Tibial nerve (tissue), 4 donors: ENCODE measurements around the gene PLOD3. TPM values are rescaled to one million over a fixed set of nuclear protein-coding genes. Genes with fewer than 3 reads are reported as not detected.

Experiments used
- DNase-seq, 2 donors: peaks; one replicate each; pipeline ENCODE4 v3.0.0-alpha.2; 2019; ENCODE audit warnings: low spot score in 2 of 2
- H3K27ac ChIP-seq, 4 donors: fragments of 200-600 bp; sonication (generic) in 3 of 4; one replicate each; pipeline ENCODE4 v1.5.1; 2017 to 2019; ENCODE audit warnings: mild to moderate bottlenecking in 1 of 4
- H3K27me3 ChIP-seq, 2 donors: fragments of 200-600 bp; sonication (generic) in 1 of 2; one replicate each; pipeline versions ENCODE4 v1.5.1 to v1.6.0; 2017 to 2019
- H3K36me3 ChIP-seq, 3 donors: fragments of 200-600 bp; sonication (generic); one replicate each; pipeline ENCODE4 v1.5.1; 2018 to 2019
- H3K4me1 ChIP-seq, 4 donors: fragments of 200-600 bp; sonication (generic) in 3 of 4; one replicate each; pipeline ENCODE4 v1.5.1; 2017 to 2019
- H3K4me3 ChIP-seq, 4 donors: fragments of 200-600 bp; sonication (generic) in 3 of 4; one replicate each; pipeline ENCODE4 v1.5.1; 2017 to 2019; ENCODE audit warnings: mild to moderate bottlenecking in 1 of 4, moderate library complexity in 1 of 4
- H3K9me3 ChIP-seq, 4 donors: fragments of 200-600 bp; sonication (generic) in 3 of 4; one replicate each; pipeline ENCODE4 v1.5.1; 2017 to 2019
- EP300 ChIP-seq, 2 donors: sonication (generic); formaldehyde crosslinking; IDR thresholded peaks; one replicate each; pipeline ENCODE4 v1.6.1; 2017; ENCODE audit warnings: antibody characterized with exemption in 2 of 2, mild to moderate bottlenecking in 1 of 2
- POLR2A ChIP-seq, 2 donors: fragments of 450-650 bp; IDR thresholded peaks; one replicate each; pipeline ENCODE4 v1.6.1; 2017; ENCODE audit warnings: antibody characterized with exemption in 2 of 2, mild to moderate bottlenecking in 2 of 2, moderate library complexity in 2 of 2
- WGBS, 2 donors: methylation state at CpG; one replicate each; pipeline ENCODE4 v1.1.5; 2018; 5-methylcytosine and 5-hydroxymethylcytosine counted together
- total RNA-seq, 4 donors: library from RNA; depleted of rRNA; stranded (reverse); fragments of >200 nt; gene quantifications; one replicate each; pipeline ENCODE4 v1.1.0, GENCODE V29; 2016
- TF ChIP-seq, protein P1 (sequence below), 5 experiments: fragments of 200-600 bp in 3 of 5; fragments of 450-650 bp in 2 of 5; sonication (generic) in 3 of 5; IDR thresholded peaks; one replicate each; pipeline ENCODE4 v1.5.1; 2016 to 2019; ENCODE audit warnings: antibody characterized with exemption in 5 of 5, mild to moderate bottlenecking in 3 of 5, moderate library complexity in 2 of 5

Gene PLOD3
- total RNA-seq, 4 donors from 2014 or later, result 42.8 to 82.2 (median 57.8) TPM

- 69 to 84% methylated on average over 5 of the region's 5 CpGs for WGBS, 2 donors
- TF ChIP-seq, protein P1, sequence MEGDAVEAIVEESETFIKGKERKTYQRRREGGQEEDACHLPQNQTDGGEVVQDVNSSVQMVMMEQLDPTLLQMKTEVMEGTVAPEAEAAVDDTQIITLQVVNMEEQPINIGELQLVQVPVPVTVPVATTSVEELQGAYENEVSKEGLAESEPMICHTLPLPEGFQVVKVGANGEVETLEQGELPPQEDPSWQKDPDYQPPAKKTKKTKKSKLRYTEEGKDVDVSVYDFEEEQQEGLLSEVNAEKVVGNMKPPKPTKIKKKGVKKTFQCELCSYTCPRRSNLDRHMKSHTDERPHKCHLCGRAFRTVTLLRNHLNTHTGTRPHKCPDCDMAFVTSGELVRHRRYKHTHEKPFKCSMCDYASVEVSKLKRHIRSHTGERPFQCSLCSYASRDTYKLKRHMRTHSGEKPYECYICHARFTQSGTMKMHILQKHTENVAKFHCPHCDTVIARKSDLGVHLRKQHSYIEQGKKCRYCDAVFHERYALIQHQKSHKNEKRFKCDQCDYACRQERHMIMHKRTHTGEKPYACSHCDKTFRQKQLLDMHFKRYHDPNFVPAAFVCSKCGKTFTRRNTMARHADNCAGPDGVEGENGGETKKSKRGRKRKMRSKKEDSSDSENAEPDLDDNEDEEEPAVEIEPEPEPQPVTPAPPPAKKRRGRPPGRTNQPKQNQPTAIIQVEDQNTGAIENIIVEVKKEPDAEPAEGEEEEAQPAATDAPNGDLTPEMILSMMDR (IDR thresholded peaks at IDR 0.05), result no peak
- TF ChIP-seq POLR2A (IDR thresholded peaks at IDR 0.05), result no peak
- no peak for TF ChIP-seq EP300 (IDR thresholded peaks at IDR 0.05)
- no peaks in the 10 kb centered on the region for H3K9me3 ChIP-seq
- H3K4me3 ChIP-seq, result no peak overlapping the region
- DNase-seq, result no peak
- H3K27ac ChIP-seq, result peak overlapping the region in 1 of 4 donors; percentile 42
- H3K27me3 ChIP-seq, result no peaks in the 10 kb centered on the region
- H3K4me1 ChIP-seq, result peaks cover 0 to 49% (median 19%) of the 10 kb centered on the region in 4 donors
- H3K36me3 ChIP-seq, result peaks cover 0 to 73% (median 0%) of the 10 kb centered on the region in 3 donors
These were observed 17.3 kb upstream of the PLOD3 start for GRCh38 chr7:101234636-101235035.

GRCh38 chr7:101233907-101234547 is 16.6 kb upstream of the PLOD3 start:
- H3K36me3 ChIP-seq, result peaks cover 0 to 73% (median 0%) of the 10 kb centered on the region in 3 donors
- no peaks in the 10 kb centered on the region for H3K27me3 ChIP-seq
- peaks cover 0 to 43% (median 19%) of the 10 kb centered on the region in 4 donors for H3K4me1 ChIP-seq
- 87 to 88% methylated on average over 21 of the region's 21 CpGs for WGBS, 2 donors
- TF ChIP-seq, protein P1 (IDR thresholded peaks at IDR 0.05), result no peak
- no peak for TF ChIP-seq POLR2A (IDR thresholded peaks at IDR 0.05)
- no peak for TF ChIP-seq EP300 (IDR thresholded peaks at IDR 0.05)
- H3K9me3 ChIP-seq, result no peaks in the 10 kb centered on the region
- peak overlapping the region in 1 of 4 donors; percentile 42 for H3K27ac ChIP-seq
- no peak overlapping the region for H3K4me3 ChIP-seq
- DNase-seq, result no peak

- no peak for TF ChIP-seq POLR2A (IDR thresholded peaks at IDR 0.05)
- TF ChIP-seq, protein P1 (IDR thresholded peaks at IDR 0.05), result no peak
- no peak for TF ChIP-seq EP300 (IDR thresholded peaks at IDR 0.05)
- Histone ChIP-seq H3K27ac (peak overlapping the region in 3 of 4 donors; percentile 30 to 54 (median 52)), H3K4me1 (peaks cover 0 to 26% (median 6%) of the 10 kb centered on the region in 4 donors), H3K4me3 (peak overlapping the region in 1 of 4 donors; percentile 24), H3K36me3 (peaks cover 0 to 71% (median 3%) of the 10 kb centered on the region in 3 donors), H3K27me3 (no peaks in the 10 kb centered on the region), H3K9me3 (no peaks in the 10 kb centered on the region)
- no peak for DNase-seq
- WGBS, 2 donors, result 30 to 44% methylated on average over 39 to 42 of the region's 52 CpGs
These were observed 14.9 kb upstream of the PLOD3 start for GRCh38 chr7:101232141-101232850.

DNA sequence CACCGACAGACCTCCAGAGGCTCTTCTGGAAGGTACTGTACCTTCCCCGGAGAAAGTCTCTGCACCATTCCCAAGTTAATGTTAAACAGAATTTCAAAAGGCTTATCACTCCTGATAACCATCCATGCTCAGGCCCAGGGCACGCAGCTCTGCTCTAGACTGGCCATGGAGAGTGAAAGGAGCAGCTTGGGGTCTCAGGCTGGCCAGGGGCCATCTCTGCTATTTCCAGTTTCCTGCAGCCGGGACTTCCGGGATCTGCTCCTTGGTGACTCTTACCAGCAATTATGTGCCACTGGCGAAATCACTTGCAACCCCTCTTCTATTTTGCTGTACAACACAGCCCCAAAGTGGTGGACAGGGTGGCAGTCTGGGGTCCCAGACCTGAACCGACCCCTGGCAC is 14.3 kb upstream of the PLOD3 start:
- WGBS, 2 donors, result 74 to 81% methylated on average over 7 of the region's 7 CpGs
- DNase-seq, result no peak
- no peak for TF ChIP-seq EP300 (IDR thresholded peaks at IDR 0.05)
- TF ChIP-seq, protein P1 (IDR thresholded peaks at IDR 0.05), result no peak
- no peak for TF ChIP-seq POLR2A (IDR thresholded peaks at IDR 0.05)
- H3K36me3 ChIP-seq, result peaks cover 0 to 71% (median 3%) of the 10 kb centered on the region in 3 donors
- H3K27ac ChIP-seq, result peak overlapping the region in 3 of 4 donors; percentile 30 to 54 (median 52)
- H3K4me3 ChIP-seq, result no peak overlapping the region
- H3K4me1 ChIP-seq, result peaks cover 0 to 19% (median 4%) of the 10 kb centered on the region in 4 donors
- H3K9me3 ChIP-seq, result no peaks in the 10 kb centered on the region
- no peaks in the 10 kb centered on the region for H3K27me3 ChIP-seq

- Histone ChIP-seq H3K4me3 (no peak overlapping the region), H3K27ac (no peak overlapping the region), H3K36me3 (peaks cover 0 to 91% (median 15%) of the 10 kb centered on the region in 3 donors), H3K27me3 (no peaks in the 10 kb centered on the region), H3K4me1 (peaks cover 0 to 5% (median under 1%) of the 10 kb centered on the region in 4 donors), H3K9me3 (no peaks in the 10 kb centered on the region)
- TF ChIP-seq POLR2A (IDR thresholded peaks at IDR 0.05) (no peak), EP300 (IDR thresholded peaks at IDR 0.05) (no peak)
- TF ChIP-seq, protein P1 (IDR thresholded peaks at IDR 0.05), result no peak
- DNase-seq, result no peak
- WGBS, 2 donors, result 75 to 78% methylated on average over 9 of the region's 9 CpGs
These were observed 9.3 kb upstream of the PLOD3 start for GRCh38 chr7:101226721-101227120.
